GM18951 (cell line): Measurements from ENCODE around the gene AGPAT2.

Experiments
- POLR2A ChIP-seq: IDR thresholded peaks from 4 replicates; pipeline ENCODE4 v1.6.1; 2011; ENCODE audit warnings: mild to moderate bottlenecking; ENCODE audit not compliant: insufficient read length, insufficient read depth; ENCODE audit errors: extremely low read depth
- in situ Hi-C: fragments of 300-500 bp; cut with MboI; formaldehyde crosslinking; loops from one replicate; pipeline ENCODE4 v1.12.0; 2022; ENCODE audit warnings: low sequenced_read_pairs, mixed read lengths, inconsistent platforms; ENCODE audit not compliant: unreplicated experiment

AGPAT2 gene

GRCh38 chr9:136693135-136693489 is 5.9 kb upstream of the AGPAT2 start:
- in situ Hi-C loops: no loop called here
- TF ChIP-seq POLR2A: no peak

DNA sequence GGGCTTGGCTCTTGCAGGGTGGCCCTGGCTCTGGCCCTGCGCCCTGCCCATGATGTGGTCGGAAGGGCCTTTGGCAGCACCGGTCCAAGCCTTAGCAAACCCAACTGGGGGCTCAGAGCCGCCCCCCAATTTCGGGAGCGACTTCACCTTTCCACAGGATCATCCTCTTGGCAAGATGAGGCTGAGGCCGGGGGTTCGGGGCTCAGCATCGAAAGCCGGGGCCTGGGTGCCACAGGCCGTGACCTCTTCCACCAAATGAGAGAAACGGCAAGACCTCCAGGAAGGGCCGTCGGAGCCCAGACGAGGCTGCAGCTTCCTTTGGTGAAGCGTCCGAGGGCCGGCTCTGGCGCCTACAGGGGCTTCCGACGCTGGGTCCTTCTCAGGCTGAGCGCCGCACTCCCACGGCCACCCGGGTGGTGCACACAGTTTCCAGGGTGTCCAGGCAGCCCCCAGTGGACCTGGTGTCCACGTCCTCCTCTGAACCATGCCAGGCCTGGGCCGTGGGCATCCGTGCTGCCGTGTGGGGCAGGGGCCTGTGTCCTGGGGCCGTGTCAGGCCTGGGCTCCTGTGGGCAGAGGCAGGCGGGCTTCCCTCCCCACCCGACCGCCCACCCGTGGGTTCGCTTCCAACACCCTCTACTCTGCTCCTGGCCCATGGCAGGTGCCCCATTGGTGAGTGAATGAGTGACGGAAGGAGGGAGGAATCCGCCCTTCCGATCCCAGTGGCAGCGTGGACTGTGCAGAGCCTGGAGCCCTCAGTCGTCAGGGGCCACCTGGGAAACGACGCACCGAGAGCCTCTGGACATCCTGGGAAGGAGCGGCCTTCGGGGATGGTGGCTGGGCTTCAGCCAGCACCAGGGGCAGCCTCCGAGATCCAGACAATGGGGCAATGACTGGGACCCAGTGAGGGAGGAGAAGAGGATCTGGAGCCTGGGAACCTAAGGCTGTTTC is 5.2 kb upstream of the AGPAT2 start:
- no peak for TF ChIP-seq POLR2A
- in situ Hi-C loops: no loop called here

GRCh38 chr9:136691316-136692184 is 4.3 kb upstream of the AGPAT2 start:
- in situ Hi-C loops: no loop called here
- no peak for TF ChIP-seq POLR2A

DNA sequence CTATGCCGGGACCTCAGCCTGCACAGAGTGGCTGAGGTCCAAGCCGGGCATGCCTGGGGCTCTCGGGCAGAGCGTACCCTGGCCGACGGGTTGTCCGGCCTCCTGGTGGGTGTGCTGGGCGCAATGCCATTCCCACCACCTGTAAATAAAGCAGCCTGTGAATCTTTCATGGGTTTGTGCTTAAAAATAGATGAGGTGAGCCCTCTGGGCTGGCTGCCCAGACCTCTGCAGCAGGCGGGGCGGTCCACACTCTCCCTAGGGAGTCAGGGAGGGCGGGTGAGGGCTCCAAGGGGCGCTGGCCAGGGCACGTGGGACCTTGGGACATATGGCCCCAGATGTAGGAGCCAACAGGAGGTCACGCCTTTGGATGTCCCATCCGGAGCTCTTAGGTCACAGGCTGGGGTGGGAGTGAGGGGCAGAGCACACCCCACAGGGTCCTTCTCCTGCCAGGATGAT is 3.6 kb upstream of the AGPAT2 start:
- in situ Hi-C loops: no loop called here
- no peak for TF ChIP-seq POLR2A

- in situ Hi-C loops: no loop called here
- no peak for TF ChIP-seq POLR2A
Measured at GRCh38 chr9:136690104-136690805, 3.0 kb upstream of the AGPAT2 start.

GRCh38 chr9:136689108-136689460 is 1.8 kb upstream of the AGPAT2 start:
- no peak for TF ChIP-seq POLR2A
- in situ Hi-C loops: no loop called here

DNA sequence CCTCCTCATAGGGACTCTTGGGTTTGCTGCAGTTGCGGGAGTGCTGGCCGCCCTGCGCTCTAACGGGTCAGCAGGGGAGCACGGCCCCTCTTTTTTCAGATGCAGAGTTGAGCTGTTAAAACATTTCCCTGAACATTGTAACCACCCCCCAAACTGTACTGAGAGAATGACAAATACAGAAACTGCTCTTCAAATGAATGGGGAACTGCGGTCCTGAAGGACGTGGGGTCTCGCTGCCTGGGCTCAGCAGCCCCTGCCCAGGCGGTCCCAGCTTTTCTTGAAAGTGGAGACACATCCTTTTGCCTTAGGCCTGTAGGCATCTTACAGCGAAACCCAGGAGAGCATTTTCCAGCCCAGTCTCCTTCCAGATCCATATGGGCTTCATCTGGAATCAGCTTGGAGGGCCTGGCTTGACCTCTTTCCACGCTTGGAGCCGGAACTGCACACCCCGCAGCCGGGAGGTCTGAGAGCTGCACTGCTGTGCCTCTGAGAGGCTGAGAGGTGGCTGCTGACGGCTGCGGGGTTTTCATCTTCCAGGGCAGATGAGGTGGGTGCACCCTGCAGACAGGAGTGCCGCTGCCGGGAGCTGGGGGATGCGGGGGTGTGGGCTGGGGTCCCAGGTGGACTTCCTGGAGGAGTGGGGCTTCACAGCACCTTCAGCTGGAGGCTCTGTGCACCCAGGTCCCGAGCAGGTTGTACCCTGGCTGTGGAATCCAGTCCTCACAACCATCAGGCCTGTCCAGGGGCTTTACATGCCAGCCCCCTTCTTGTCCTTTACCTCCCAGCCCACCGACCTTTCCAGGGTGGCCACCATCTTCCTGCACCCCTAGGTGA is 1.2 kb upstream of the AGPAT2 start:
- TF ChIP-seq POLR2A: no peak

DNA sequence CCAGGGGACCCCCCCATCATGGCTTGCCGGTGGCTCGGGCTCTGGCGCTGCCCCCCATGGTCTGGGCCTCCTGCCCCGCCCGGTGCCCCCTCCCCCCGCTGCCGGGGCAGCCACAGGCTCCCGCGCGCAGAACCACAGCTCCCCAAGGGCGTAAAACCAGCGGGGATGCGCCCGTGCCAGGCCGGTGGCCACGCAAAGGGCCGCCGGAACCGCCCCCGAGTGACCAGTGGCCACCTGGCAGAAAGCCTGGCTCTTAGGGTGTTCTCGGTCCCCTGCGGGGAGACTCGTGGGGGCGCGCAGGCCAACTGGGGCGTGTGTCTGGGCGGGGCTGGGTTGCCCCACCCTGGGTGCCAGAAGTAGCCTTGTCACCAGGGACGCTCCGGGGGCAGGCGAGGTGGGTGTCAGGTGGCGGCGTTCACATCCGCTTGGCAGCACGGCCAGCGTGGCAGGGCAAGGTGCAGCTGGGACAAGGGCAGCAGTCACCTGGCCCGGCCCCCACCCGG is 515 bp upstream of the AGPAT2 start:
- in situ Hi-C loops: no loop called here
- no peak for TF ChIP-seq POLR2A

More for the DNA sequence above, 1.2 kb upstream of the AGPAT2 start:
- in situ Hi-C loops: no loop called here

DNA sequence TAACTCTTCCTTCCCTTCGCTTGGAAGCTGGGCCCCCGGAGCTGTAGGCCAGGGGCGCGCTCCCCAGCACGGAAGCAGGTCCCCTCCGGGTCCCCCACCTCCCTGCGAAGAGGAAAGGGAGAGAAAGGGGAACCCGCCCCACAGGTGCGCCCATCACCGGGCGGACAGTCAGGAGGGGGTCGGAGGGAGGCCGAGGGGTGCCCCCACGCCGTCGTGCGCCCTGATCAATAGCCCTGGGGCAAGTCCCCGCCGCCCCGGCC is 793 bp downstream of the AGPAT2 start:
- in situ Hi-C loops: no loop called here

DNA sequence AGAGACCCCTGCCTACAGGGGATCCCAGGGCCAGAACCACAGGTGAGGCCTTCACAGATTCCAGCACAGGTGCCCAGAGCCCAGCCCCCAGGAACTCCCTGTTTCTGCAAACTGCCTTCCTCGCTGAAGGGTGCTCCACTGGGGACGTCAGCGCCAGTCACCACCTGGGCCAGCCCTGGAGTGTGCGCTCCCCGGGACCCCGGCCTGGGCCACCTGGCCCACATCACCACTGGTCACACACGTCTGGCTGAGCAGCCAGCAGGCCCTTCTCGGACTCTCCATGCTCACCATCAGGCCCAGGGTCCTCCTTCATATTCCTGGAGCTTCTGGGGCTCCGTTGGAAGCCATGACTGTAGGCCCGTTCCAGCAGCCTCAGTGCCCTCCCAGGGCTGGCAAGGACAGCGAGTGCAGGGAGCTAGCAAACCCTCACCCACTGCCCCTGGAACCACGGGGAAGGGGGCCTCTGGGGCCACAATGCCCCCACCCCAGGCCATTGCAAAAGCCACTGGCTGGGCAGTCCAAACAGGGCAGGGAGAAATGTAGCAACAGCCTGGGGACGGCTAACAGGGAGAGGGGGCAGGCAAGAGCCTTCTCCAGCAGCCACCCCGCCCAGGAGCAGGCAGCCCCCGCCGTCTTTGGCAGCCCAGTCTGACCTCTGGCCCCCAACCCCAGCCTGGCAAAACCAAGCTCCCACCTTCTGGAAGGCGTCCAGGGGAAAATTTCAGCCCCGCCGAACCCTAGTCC is 1.3 kb downstream of the AGPAT2 start:
- no peak for TF ChIP-seq POLR2A
- in situ Hi-C loops: no loop called here

More for the DNA sequence above, 793 bp downstream of the AGPAT2 start:
- TF ChIP-seq POLR2A: no peak

GRCh38 chr9:136685216-136685615 is 2.0 kb downstream of the AGPAT2 start:
- in situ Hi-C loops: no loop called here
- TF ChIP-seq POLR2A: no peak

GRCh38 chr9:136684799-136685198 is 2.5 kb downstream of the AGPAT2 start:
- no peak for TF ChIP-seq POLR2A
- in situ Hi-C loops: no loop called here

DNA sequence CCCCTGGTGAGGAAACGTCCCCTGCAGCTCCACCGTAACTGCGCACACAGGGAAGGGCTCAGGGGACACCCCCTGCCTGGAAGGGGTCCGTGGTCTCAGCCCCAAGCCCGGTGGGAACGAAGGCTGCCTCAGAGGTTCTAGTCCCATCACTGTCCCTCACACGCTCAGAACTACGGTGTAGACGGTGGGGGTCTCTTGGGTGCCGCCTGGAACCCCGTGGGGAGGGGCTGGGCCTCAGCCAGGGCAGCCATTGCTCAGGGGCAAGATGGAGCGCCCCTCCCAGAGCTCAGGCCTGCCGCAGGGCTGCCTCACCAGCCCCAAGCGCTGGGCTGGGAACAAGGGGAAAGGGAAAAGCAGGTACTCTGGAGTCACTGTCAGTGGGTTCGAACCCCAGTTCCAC is 2.9 kb downstream of the AGPAT2 start:
- in situ Hi-C loops: no loop called here
- TF ChIP-seq POLR2A: no peak
